ENCODE results near the gene C1orf21. TPM values are rescaled to one million over a fixed set of nuclear protein-coding genes. Genes with fewer than 3 reads are reported as not detected.

C1orf21 gene
- total and polyA plus RNA-seq, 2 of the 4 experiments (the other 2 are of a cell fraction) = 6.4 to 9.9 TPM

DNA sequence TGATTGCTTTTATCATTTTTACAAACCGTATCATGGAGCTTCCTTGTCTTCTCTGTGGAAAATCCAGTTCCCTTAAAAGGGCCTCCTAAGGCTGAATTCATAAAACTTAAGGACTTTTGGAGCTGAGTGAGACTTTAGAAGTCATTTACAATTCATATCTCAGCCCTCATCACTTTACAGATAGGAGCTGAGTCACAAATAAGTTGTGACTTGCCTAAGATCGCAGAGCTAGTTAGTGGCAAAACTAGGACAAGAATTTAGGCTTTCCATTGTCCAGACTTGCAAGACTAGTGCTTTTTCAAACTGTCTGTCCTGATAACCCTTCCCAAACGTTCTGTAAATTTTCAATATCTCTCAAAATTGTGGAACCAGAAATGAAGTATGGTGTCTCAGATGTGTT lies 37.3 kb downstream of the C1orf21 start:
- in situ Hi-C loops (cut with MboI; ENCODE audit: low sequenced_read_pairs) = no loop called here
- no peak overlapping the region for H2BK5ac ChIP-seq (ENCODE audit: low read depth, low read length, poor library complexity, severe bottlenecking)
- POLR2A ChIA-PET (ENCODE audit: unreplicated experiment) = no interaction called here

More for the DNA sequence above, 37.3 kb downstream of the C1orf21 start:
- no peak overlapping the region for H3K18ac ChIP-seq (ENCODE audit: low read depth, low read length)
- H3K14ac ChIP-seq (replicated peaks; ENCODE audit: low read depth, low read length) = no peak overlapping the region
- H3K23ac ChIP-seq (ENCODE audit: low read depth, low read length) = no peak overlapping the region
- H2AFZ ChIP-seq (replicated peaks; ENCODE audit: low read length, poor library complexity) = no peak overlapping the region
- DNase-seq = no peak
- H4K8ac ChIP-seq (ENCODE audit: low read depth in 2 of 2, low read length in 2 of 2) = no peak overlapping the region
- H3K4me2 ChIP-seq (ENCODE audit: low read depth, low read length) = no peak overlapping the region
- BruUV-seq (replicated peaks) = no TSS peak
- intact Hi-C loops (cut with micrococcal nuclease) = no loop called here
- peaks cover 3% of the 10 kb centered on the region; the same call in 1 of the 2 replicates for H4K20me1 ChIP-seq (ENCODE audit: insufficient read depth, low read length)
- no peak overlapping the region for H3K56ac ChIP-seq (ENCODE audit: extremely low read depth, insufficient read depth, low read length)
- TF ChIP-seq BHLHE40 (IDR thresholded peaks at IDR 0.05; ENCODE audit: low read depth, low read length) (no peak), RCOR1 (IDR thresholded peaks at IDR 0.05; ENCODE audit: insufficient replicate concordance, low read length) (no peak), POLR2A (IDR thresholded peaks at IDR 0.05; ENCODE audit: low read depth, low read length) (no peak), FOS (IDR thresholded peaks at IDR 0.05; ENCODE audit: low read depth, low read length) (no peak), MAFK (IDR thresholded peaks at IDR 0.05; ENCODE audit: low read depth, low read length) (no peak), MXI1 (IDR thresholded peaks at IDR 0.05; ENCODE audit: borderline replicate concordance, low read depth, low read length) (no peak), RAD21 (IDR thresholded peaks at IDR 0.05; ENCODE audit: low read length) (no peak), MAZ (IDR thresholded peaks at IDR 0.05; ENCODE audit: borderline replicate concordance, low read depth, low read length) (no peak), CEBPB (IDR thresholded peaks at IDR 0.05; ENCODE audit: low read depth, low read length) (no peak), RFX5 (IDR thresholded peaks at IDR 0.05; ENCODE audit: low read depth, low read length) (no peak), CHD1 (IDR thresholded peaks at IDR 0.05; ENCODE audit: low read depth, low read length) (no peak), SMC3 (IDR thresholded peaks at IDR 0.05; ENCODE audit: low read depth, low read length) (no peak), NFE2L2 (IDR thresholded peaks at IDR 0.05; ENCODE audit: low read depth, low read length) (no peak)
- TF ChIP-seq, protein P1, sequence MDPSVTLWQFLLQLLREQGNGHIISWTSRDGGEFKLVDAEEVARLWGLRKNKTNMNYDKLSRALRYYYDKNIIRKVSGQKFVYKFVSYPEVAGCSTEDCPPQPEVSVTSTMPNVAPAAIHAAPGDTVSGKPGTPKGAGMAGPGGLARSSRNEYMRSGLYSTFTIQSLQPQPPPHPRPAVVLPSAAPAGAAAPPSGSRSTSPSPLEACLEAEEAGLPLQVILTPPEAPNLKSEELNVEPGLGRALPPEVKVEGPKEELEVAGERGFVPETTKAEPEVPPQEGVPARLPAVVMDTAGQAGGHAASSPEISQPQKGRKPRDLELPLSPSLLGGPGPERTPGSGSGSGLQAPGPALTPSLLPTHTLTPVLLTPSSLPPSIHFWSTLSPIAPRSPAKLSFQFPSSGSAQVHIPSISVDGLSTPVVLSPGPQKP (IDR thresholded peaks at IDR 0.05; ENCODE audit: borderline replicate concordance, low read depth, low read length) = no peak
- TF ChIP-seq, protein P2, sequence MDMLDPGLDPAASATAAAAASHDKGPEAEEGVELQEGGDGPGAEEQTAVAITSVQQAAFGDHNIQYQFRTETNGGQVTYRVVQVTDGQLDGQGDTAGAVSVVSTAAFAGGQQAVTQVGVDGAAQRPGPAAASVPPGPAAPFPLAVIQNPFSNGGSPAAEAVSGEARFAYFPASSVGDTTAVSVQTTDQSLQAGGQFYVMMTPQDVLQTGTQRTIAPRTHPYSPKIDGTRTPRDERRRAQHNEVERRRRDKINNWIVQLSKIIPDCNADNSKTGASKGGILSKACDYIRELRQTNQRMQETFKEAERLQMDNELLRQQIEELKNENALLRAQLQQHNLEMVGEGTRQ (IDR thresholded peaks at IDR 0.05; ENCODE audit: low read depth, low read length) = no peak
- TF ChIP-seq, protein P3, sequence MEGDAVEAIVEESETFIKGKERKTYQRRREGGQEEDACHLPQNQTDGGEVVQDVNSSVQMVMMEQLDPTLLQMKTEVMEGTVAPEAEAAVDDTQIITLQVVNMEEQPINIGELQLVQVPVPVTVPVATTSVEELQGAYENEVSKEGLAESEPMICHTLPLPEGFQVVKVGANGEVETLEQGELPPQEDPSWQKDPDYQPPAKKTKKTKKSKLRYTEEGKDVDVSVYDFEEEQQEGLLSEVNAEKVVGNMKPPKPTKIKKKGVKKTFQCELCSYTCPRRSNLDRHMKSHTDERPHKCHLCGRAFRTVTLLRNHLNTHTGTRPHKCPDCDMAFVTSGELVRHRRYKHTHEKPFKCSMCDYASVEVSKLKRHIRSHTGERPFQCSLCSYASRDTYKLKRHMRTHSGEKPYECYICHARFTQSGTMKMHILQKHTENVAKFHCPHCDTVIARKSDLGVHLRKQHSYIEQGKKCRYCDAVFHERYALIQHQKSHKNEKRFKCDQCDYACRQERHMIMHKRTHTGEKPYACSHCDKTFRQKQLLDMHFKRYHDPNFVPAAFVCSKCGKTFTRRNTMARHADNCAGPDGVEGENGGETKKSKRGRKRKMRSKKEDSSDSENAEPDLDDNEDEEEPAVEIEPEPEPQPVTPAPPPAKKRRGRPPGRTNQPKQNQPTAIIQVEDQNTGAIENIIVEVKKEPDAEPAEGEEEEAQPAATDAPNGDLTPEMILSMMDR (conservative IDR thresholded peaks at IDR 0.05; ENCODE audit: low read depth, low read length) = no peak
- no peak overlapping the region for H2AK5ac ChIP-seq (ENCODE audit: low read depth, low read length)
- no peak overlapping the region for H2BK15ac ChIP-seq (ENCODE audit: low read depth, low read length)
- no peaks in the 10 kb centered on the region for H3K9me3 ChIP-seq (ENCODE audit: control insufficient read depth, insufficient read depth, low read length)
- H4K5ac ChIP-seq (ENCODE audit: low read depth, low read length) = no peak overlapping the region
- no peak overlapping the region for H3K4me3 ChIP-seq (ENCODE audit: insufficient read depth, low read depth, low read length)
- H3K27ac ChIP-seq (ENCODE audit: insufficient read depth, low read length) = no peak overlapping the region
- H3K9me1 ChIP-seq (ENCODE audit: insufficient read depth, low read length) = no peaks in the 10 kb centered on the region; the same call in 1 of the 2 replicates
- H3K79me1 ChIP-seq (ENCODE audit: low read depth in 1 of 2, low read length in 2 of 2) = peaks cover 3 to 11% of the 10 kb centered on the region in 2 experiments; a peak in 2 of 4 replicates
- no peak overlapping the region for H2AK9ac ChIP-seq (replicated peaks; ENCODE audit: low read depth, low read length, poor library complexity)
- H3K4me1 ChIP-seq (ENCODE audit: control insufficient read depth, insufficient read depth, low read length) = peaks cover 6% of the 10 kb centered on the region
- H3K36me3 ChIP-seq (ENCODE audit: control insufficient read depth, insufficient read depth, low read length) = no peaks in the 10 kb centered on the region
- no peak overlapping the region for H4K91ac ChIP-seq (ENCODE audit: insufficient read depth, low read depth, low read length)
- no peak overlapping the region for H2BK120ac ChIP-seq (ENCODE audit: low read depth, low read length)
- no peak overlapping the region for H3K9ac ChIP-seq (ENCODE audit: low read depth, low read length)
- no peak overlapping the region for H2BK20ac ChIP-seq (ENCODE audit: low read depth, low read length)
- H3K4ac ChIP-seq (ENCODE audit: low read depth, low read length) = no peak overlapping the region
- CTCF ChIA-PET = no interaction called here
- no peaks in the 10 kb centered on the region for H3K27me3 ChIP-seq (ENCODE audit: control insufficient read depth, insufficient read depth, low read length)
- no peak for ATAC-seq (ENCODE audit: low read depth)
- WGBS, 2 experiments (ENCODE audit: extremely low coverage in 2 of 2, insufficient read length in 1 of 2) = no CpG with 5 or more reads among the region's 3 CpGs
- dilution Hi-C loops (cut with HindIII; ENCODE audit: low sequenced_read_pairs, unreplicated experiment) = no loop called here
